ENCODE measurements around the gene BPIFB3. TPM values are rescaled to one million over a fixed set of nuclear protein-coding genes. Genes with fewer than 3 reads are reported as not detected.
"Not testable (repeated sequence)": the region's sequence is repeated elsewhere in the genome, so short reads cannot be mapped to it uniquely, and the experiment has no call there.

BPIFB3 gene
- total RNA-seq, 4 donors from 2014 or later: not detected

- H3K4me3 ChIP-seq: no peak overlapping the region
- 69% methylated on average over 7 of the region's 7 CpGs for WGBS
- no peaks in the 10 kb centered on the region for H3K4me1 ChIP-seq
- H3K27me3 ChIP-seq: peaks cover 9% of the 10 kb centered on the region
- H3K36me3 ChIP-seq: no peaks in the 10 kb centered on the region
- no peak overlapping the region for H3K27ac ChIP-seq
- no peaks in the 10 kb centered on the region for H3K9me3 ChIP-seq
- TF ChIP-seq CTCF (IDR thresholded peaks at IDR 0.05) (no peak), POLR2A (IDR thresholded peaks at IDR 0.05) (no peak)
- DNase-seq (ENCODE audit: low spot score in 2 of 2): no peak
Observed at GRCh38 chr20:33112547-33113386, 59.1 kb downstream of the BPIFB3 start.

- no peak for DNase-seq (ENCODE audit: low spot score in 2 of 2)
- TF ChIP-seq CTCF (IDR thresholded peaks at IDR 0.05) (no peak), EP300 (IDR thresholded peaks at IDR 0.05) (no peak), POLR2A (IDR thresholded peaks at IDR 0.05) (no peak), POLR2AphosphoS5 (IDR thresholded peaks at IDR 0.05) (no peak)
- 46% methylated on average over 6 of the region's 6 CpGs for WGBS
- Histone ChIP-seq H3K4me1 (no peaks in the 10 kb centered on the region), H3K9me3 (no peaks in the 10 kb centered on the region), H3K36me3 (no peaks in the 10 kb centered on the region), H3K27ac (no peak overlapping the region), H3K27me3 (peaks cover 9% of the 10 kb centered on the region), H3K4me3 (no peak overlapping the region)
Observed at GRCh38 chr20:33113387-33113908, 59.7 kb downstream of the BPIFB3 start.

- H3K4me3 ChIP-seq; H3K27me3 ChIP-seq; H3K9me3 ChIP-seq; H3K4me1 ChIP-seq; H3K36me3 ChIP-seq; H3K27ac ChIP-seq; DNase-seq (ENCODE audit: low spot score in 2 of 2): not testable (repeated sequence)
- 92% methylated on average over 24 of the region's 34 CpGs for WGBS
Observed at GRCh38 chr20:33115501-33115900, 61.8 kb downstream of the BPIFB3 start.

GRCh38 chr20:33119725-33120720 lies 66.3 kb downstream of the BPIFB3 start:
- H3K4me1 ChIP-seq: no peaks in the 10 kb centered on the region
- no peaks in the 10 kb centered on the region for H3K36me3 ChIP-seq
- TF ChIP-seq POLR2A (IDR thresholded peaks at IDR 0.05): no peak
- WGBS: 82% methylated on average over 3 of the region's 3 CpGs
- H3K27me3 ChIP-seq: peaks cover 4% of the 10 kb centered on the region
- H3K9me3 ChIP-seq: no peaks in the 10 kb centered on the region
- DNase-seq (ENCODE audit: low spot score in 2 of 2): no peak
- H3K4me3 ChIP-seq: no peak overlapping the region
- no peak overlapping the region for H3K27ac ChIP-seq

GRCh38 chr20:33120934-33121333 lies 67.2 kb downstream of the BPIFB3 start:
- no peaks in the 10 kb centered on the region for H3K36me3 ChIP-seq
- DNase-seq (ENCODE audit: low spot score in 2 of 2): no peak
- 97% methylated on average over 3 of the region's 3 CpGs for WGBS
- TF ChIP-seq POLR2A (IDR thresholded peaks at IDR 0.05): no peak
- no peak for TF ChIP-seq CTCF (IDR thresholded peaks at IDR 0.05)
- TF ChIP-seq POLR2AphosphoS5 (IDR thresholded peaks at IDR 0.05): no peak
- no peak for TF ChIP-seq EP300 (IDR thresholded peaks at IDR 0.05)
- no peak overlapping the region for H3K4me3 ChIP-seq
- peaks cover 8% of the 10 kb centered on the region for H3K27me3 ChIP-seq
- no peak overlapping the region for H3K27ac ChIP-seq
- no peaks in the 10 kb centered on the region for H3K4me1 ChIP-seq
- no peaks in the 10 kb centered on the region for H3K9me3 ChIP-seq

- not testable (repeated sequence) for DNase-seq (ENCODE audit: low spot score in 2 of 2)
Observed at GRCh38 chr20:33122297-33122696, 68.6 kb downstream of the BPIFB3 start.

More at GRCh38 chr20:33122297-33122696, 68.6 kb downstream of the BPIFB3 start:
- not testable (repeated sequence) for H3K4me3 ChIP-seq, H3K36me3 ChIP-seq, H3K27ac ChIP-seq, H3K4me1 ChIP-seq, H3K9me3 ChIP-seq
- WGBS: 63% methylated on average over 1 of the region's 1 CpG
- peaks cover 12% of the 10 kb centered on the region for H3K27me3 ChIP-seq

Other genes with a start within 250 kb of the BPIFB3 start
- 10 to 100 TPM; 41.9 to 67.8 (median 53.2) TPM for gene MAPRE1, start 233.9 kb upstream of the BPIFB3 start, total RNA-seq
- under 1 TPM in 2 of 4 donors, not detected in 2; 0.76 to 0.89 TPM for gene EFCAB8, start 195.0 kb upstream of the BPIFB3 start, total RNA-seq
- not detected for gene SUN5, start 49.5 kb upstream of the BPIFB3 start, total RNA-seq
- gene BPIFB2, start 46.2 kb upstream of the BPIFB3 start, total RNA-seq: not detected
- gene BPIFB6, start 22.3 kb upstream of the BPIFB3 start, total RNA-seq: not detected
- not detected for gene BPIFB4, start 25.7 kb downstream of the BPIFB3 start, total RNA-seq
- not detected for gene BPIFA2, start 114.3 kb downstream of the BPIFB3 start, total RNA-seq
- gene BPIFA3, start 163.4 kb downstream of the BPIFB3 start, total RNA-seq: not detected
- not detected for gene BPIFA1, start 182.1 kb downstream of the BPIFB3 start, total RNA-seq
- not detected for gene BPIFB1, start 229.3 kb downstream of the BPIFB3 start, total RNA-seq

All from suprapubic skin (tissue), 4 donors.